ENCODE measurements around the gene ARID5B.
"Not testable (repeated sequence)": the region's sequence is repeated elsewhere in the genome, so short reads cannot be mapped to it uniquely, and the experiment has no call there.

Gene ARID5B

GRCh38 chr10:62017491-62017870 is 116.0 kb downstream of the ARID5B start:
- no peak for DNase-seq

DNA sequence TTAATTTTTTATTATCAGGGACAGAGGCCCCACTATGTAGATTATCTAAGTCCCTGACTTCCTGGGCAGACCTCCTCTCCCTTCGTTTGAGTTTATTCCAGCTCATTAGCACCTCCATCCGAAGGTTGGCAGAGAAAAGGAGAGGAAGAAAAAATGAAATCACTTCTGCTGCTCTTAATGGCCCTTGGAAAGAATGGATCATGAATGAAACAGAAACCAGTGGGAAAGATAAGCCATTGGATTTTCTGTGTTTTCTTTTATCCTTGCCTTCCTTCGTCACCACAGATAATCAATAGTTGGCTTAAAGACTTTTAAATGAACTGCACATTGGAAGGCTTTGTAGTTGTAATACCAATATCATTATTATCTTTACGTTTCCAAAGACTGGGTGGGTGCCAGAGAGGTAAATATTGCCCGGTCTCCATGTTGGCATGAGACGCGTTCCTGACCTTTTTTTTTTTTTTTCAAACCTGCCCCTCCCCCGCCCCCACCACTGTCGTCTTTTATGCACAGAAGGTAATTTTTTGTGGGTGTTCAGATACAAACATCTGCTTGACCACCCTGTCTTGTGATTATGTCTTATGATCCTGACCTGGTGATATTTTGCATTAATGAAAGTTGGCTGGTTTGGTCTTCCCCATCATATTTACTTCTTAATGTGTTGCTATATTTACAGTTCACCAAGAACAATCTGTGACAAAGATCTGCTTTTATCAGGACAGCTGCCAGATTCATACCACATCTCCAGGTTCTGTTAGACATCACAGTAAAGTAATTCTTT is 116.8 kb downstream of the ARID5B start:
- DNase-seq: no peak

DNA sequence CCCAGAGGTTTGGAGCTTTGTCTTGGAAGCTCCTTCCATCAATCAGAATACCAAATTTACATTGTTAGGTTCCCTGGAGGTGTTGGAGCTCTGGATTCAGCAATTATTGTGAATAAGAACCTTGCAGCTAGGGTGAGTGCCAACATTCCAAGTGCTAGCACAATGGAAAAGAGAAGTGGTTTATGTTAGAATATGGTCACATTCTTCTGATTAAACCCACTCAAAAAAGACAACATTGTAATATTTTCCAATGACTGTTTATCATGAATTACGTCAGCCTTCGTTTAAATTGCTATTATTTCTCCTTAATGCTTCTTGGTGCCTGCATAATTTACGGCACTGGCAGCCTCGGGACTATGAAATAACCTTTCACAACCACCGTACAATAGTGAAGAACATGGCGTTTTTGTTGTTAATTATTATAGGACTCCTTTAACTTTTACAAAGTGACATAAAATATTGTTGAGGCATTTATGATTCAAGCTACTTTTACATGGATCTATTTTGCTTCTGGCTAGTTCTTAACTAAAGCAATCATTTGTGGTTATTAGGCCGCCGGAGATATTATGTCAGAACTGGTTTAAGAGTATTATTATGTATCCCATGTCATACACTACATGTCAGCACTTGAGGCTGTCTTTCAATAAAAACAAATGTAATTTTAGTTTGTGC is 117.7 kb downstream of the ARID5B start:
- no peak for DNase-seq

DNA sequence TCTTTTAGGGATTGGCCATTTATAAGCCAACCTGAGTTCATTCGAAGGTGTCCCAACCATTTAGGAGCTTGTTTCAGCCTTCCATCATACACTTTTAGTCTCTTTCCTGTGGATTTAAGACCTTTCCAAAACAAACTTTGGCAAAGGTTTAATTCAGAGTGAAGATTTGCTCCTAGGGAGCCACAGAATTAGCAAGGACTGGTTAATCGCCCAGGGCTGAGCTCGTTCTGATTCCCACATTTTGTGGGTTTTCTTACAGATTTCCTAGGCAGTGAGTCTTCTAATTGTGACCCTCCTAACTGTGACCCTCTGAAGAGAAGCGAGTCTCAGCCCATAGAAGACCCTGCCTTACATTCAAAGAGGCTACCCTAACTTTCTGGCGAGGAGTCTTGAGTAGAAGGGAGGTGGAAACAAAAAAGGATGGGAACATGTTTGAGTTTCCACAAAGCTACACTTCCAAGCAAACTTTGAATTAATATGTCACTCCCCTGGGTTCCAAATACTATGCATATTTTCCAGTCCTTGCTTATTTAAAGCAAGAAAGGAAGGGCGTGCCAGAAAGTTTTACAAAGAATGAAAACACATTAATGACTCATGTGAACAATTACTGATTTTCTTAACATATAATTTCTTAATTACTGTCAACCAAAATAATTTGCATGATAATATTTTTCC is 118.3 kb downstream of the ARID5B start:
- DNase-seq: no peak

GRCh38 chr10:62021128-62021665 is 119.7 kb downstream of the ARID5B start:
- no peak for DNase-seq

- DNase-seq: no peak
Observed at GRCh38 chr10:62021978-62022802, 120.7 kb downstream of the ARID5B start.

DNA sequence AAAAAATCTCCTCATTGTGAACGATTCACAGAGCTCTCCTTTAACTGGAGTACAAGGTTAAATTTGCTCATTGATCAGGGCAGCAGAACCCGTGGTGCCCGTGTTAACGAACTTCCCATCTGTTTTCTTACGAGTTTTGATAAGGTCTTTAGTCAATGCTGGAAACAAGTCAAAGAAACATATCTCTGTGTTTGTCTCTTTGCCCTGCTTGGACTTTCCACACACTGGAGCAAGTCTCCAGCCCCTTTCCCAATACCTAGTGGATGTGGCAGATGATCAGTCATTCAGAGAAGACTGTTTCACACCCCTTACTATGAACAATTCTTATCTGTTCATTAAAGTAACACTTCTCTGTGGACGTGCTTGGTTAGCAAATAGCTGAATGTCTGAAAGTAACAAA is 121.3 kb downstream of the ARID5B start:
- no peak for DNase-seq

- no peak for DNase-seq
Observed at GRCh38 chr10:62023329-62023728, 121.8 kb downstream of the ARID5B start.

- DNase-seq: no peak
Observed at GRCh38 chr10:62024026-62024701, 122.7 kb downstream of the ARID5B start.

DNA sequence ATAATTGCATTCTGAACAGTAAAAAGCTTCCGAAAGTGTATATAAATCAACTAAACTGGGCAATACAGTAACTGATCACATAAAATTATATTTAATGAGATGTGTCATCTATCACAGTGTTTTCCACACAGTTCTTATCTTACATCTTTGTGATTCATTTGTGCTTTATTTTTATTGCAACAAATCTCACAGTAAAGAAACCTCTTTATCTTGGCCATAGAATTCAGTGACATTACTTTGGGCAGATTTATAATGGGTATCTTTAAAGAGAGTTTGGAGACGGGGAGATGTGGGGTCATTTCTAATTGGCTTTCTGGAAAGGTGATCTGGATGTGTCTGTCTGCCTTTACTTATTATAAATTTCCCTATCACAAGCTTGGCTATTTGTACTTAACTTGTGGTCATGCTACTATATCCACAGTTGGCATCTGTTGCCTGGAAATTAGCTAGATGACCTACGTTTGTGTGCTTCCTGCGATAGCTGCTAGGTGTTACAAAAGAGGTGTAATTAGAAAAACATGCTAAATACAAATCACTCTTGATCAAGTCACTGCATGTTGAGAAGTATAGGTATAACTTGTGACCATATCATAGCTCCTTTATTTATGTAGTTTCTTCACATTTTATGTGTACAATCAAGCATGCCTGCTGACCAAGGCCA is 123.8 kb downstream of the ARID5B start:
- no peak for DNase-seq

- DNase-seq: no peak
Observed at GRCh38 chr10:62025901-62026879, 124.7 kb downstream of the ARID5B start.

- no peak for DNase-seq
Observed at GRCh38 chr10:62027841-62028501, 126.5 kb downstream of the ARID5B start.

- DNase-seq: not testable (repeated sequence)
Observed at GRCh38 chr10:62028502-62028842, 127.0 kb downstream of the ARID5B start.

DNA sequence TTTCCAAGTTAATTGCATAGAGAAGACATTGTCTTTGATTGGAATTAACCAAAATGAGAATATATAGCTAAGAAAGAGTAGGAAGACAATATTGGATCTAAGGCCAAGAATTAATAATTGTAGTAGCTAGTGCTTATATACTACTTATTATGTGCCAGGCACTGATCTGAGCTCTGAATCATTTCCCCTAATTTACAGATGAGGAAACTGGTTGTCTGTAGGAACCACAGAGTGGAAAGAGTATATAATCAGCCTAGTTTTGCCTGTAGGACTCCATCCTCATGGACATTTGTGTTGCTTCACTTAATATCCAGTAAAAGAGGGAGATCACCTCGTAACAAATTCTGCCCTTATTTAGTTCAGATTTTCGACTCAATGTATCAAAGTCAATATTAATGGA is 127.9 kb downstream of the ARID5B start:
- no peak for DNase-seq

GRCh38 chr10:62031507-62031906 is 130.0 kb downstream of the ARID5B start:
- no peak for DNase-seq

DNA sequence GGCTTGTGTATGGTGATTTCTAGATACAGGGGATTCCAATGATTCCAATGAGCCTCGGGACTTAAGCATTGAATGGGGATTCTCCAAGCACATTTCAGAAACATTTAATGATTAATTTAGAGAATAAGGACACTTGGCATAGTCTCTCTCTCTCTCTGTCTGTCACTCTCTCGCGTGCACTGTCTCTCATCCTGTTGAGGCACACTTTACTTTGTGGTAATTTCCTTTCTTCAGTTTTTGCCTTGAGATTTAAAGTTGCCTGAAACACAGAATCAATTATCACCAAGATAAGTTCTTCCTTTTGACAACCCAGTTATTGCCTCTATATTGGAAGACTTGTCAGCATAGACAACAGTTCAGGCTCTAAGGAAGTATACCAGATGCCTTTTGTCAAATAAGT is 131.6 kb downstream of the ARID5B start:
- DNase-seq: no peak

GRCh38 chr10:62034096-62034640 is 132.7 kb downstream of the ARID5B start:
- DNase-seq: no peak

GRCh38 chr10:62036186-62037081 is 134.9 kb downstream of the ARID5B start:
- DNase-seq: no peak

All from NCI-H2227 treated with DMSO at 0.1 percent for 48 hours (cell line).